Upper lobe of left lung (tissue), 4 donors: ENCODE measurements around the gene GIMAP8.

Experiments
- CTCF ChIP-seq, 6 experiments: fragments of 450-650 bp in 4 of 6; fragments of 200-600 bp in 2 of 6; sonication (generic) in 2 of 6; IDR thresholded peaks; one replicate each; pipeline ENCODE4 v1.5.1; 2016 to 2019; ENCODE audit warnings: antibody characterized with exemption in 6 of 6
- EP300 ChIP-seq, 4 donors: sonication (generic); formaldehyde crosslinking; IDR thresholded peaks; one replicate each; pipeline ENCODE4 v1.5.1; 2017; ENCODE audit warnings: antibody characterized with exemption in 4 of 4, control low read depth in 2 of 4
- POLR2A ChIP-seq, 4 donors: fragments of 450-650 bp; IDR thresholded peaks; one replicate each; pipeline ENCODE4 v1.5.1; 2016 to 2017; ENCODE audit warnings: antibody characterized with exemption in 4 of 4, mild to moderate bottlenecking in 2 of 4
- POLR2AphosphoS5 ChIP-seq, 2 donors: sonication (generic); formaldehyde crosslinking; IDR thresholded peaks; one replicate each; pipeline ENCODE4 v1.5.1; 2017; ENCODE audit warnings: antibody characterized with exemption in 2 of 2

- TF ChIP-seq CTCF (IDR thresholded peaks at IDR 0.05), result no peak
- TF ChIP-seq POLR2AphosphoS5 (IDR thresholded peaks at IDR 0.05), result no peak
- TF ChIP-seq EP300 (IDR thresholded peaks at IDR 0.05), result no peak
- no peak for TF ChIP-seq POLR2A (IDR thresholded peaks at IDR 0.05)
Measured at GRCh38 chr7:150417239-150417638, 33.2 kb upstream of the GIMAP8 start.
